H9 (cell line): ENCODE results near the gene CPNE7. TPM values are rescaled to one million over a fixed set of nuclear protein-coding genes. Genes with fewer than 3 reads are reported as not detected.

ENCODE experiments used
- DNase-seq: peaks from one replicate; pipeline ENCODE4 v3.0.0-alpha.2; 2017
- H2AFZ ChIP-seq: one replicate; pipeline ENCODE4 v1.6.1; 2013; ENCODE audit warnings: mild to moderate bottlenecking, low read length, control low read depth, moderate library complexity
- H2AK5ac ChIP-seq: 2 replicates; pipeline ENCODE4 v1.6.1; 2013; ENCODE audit warnings: low read length, control low read depth, mixed read lengths; ENCODE audit not compliant: insufficient read length
- H2BK120ac ChIP-seq: one replicate; pipeline ENCODE4 v1.6.1; 2013; ENCODE audit warnings: low read depth, mild to moderate bottlenecking, low read length, control low read depth, inconsistent platforms; ENCODE audit not compliant: poor library complexity, severe bottlenecking
- H2BK12ac ChIP-seq: 2 replicates; pipeline ENCODE4 v1.6.1; 2013; ENCODE audit warnings: low read length, control low read depth, mixed read lengths, low read depth; ENCODE audit not compliant: insufficient read length
- H2BK15ac ChIP-seq: 2 replicates; pipeline ENCODE4 v1.6.1; 2013; ENCODE audit warnings: low read depth, low read length, control low read depth
- H2BK20ac ChIP-seq: one replicate; pipeline ENCODE4 v1.6.1; 2013; ENCODE audit warnings: low read depth, mild to moderate bottlenecking, low read length, control low read depth, inconsistent platforms; ENCODE audit not compliant: poor library complexity, severe bottlenecking
- H2BK5ac ChIP-seq: 2 replicates; pipeline ENCODE4 v1.6.1; 2013; ENCODE audit warnings: low read length, control low read depth, mixed read lengths; ENCODE audit not compliant: insufficient read length
- H3K14ac ChIP-seq: 2 replicates; pipeline ENCODE4 v1.6.1; 2013; ENCODE audit warnings: low read length, control low read depth; ENCODE audit not compliant: insufficient read depth
- H3K18ac ChIP-seq: 2 replicates; pipeline ENCODE4 v1.6.1; 2013; ENCODE audit warnings: low read depth, mild to moderate bottlenecking, mixed read lengths, low read length, control low read depth; ENCODE audit not compliant: insufficient read length
- H3K23ac ChIP-seq: 2 replicates; pipeline ENCODE4 v1.6.1; 2013; ENCODE audit warnings: low read length, control low read depth, mixed read lengths, low read depth; ENCODE audit not compliant: insufficient read length
- H3K23me2 ChIP-seq: 2 replicates; pipeline ENCODE4 v1.6.1; 2013; ENCODE audit warnings: low read depth, mild to moderate bottlenecking, mixed read lengths, low read length, control low read depth; ENCODE audit not compliant: insufficient read length, poor library complexity, severe bottlenecking
- H3K27ac ChIP-seq: 2 replicates; pipeline ENCODE4 v1.5.1; 2013; ENCODE audit warnings: low read length, control low read depth, mixed read lengths, low read depth; ENCODE audit not compliant: insufficient read length
- H3K27me3 ChIP-seq: 2 replicates; pipeline ENCODE4 v1.6.1; 2013; ENCODE audit warnings: low read length, control low read depth, inconsistent platforms; ENCODE audit not compliant: insufficient read depth
- H3K4ac ChIP-seq: 2 replicates; pipeline ENCODE4 v1.6.1; 2013; ENCODE audit warnings: low read depth, mild to moderate bottlenecking, control low read depth, inconsistent platforms, low read length, moderate library complexity
- H3K4me1 ChIP-seq: 2 replicates; pipeline ENCODE4 v1.6.1; 2013; ENCODE audit warnings: low read length, control low read depth, inconsistent platforms; ENCODE audit not compliant: insufficient read depth
- H3K4me2 ChIP-seq: 2 replicates; pipeline ENCODE4 v1.6.1; 2013; ENCODE audit warnings: low read length, control low read depth, mixed read lengths; ENCODE audit not compliant: insufficient read length, insufficient read depth
- H3K56ac ChIP-seq: 2 replicates; pipeline ENCODE4 v1.6.1; 2013; ENCODE audit warnings: low read depth, mild to moderate bottlenecking, mixed read lengths, low read length, control low read depth; ENCODE audit not compliant: insufficient read length
- H3K79me1 ChIP-seq: 2 replicates; pipeline ENCODE4 v1.6.1; 2013; ENCODE audit warnings: low read depth, mild to moderate bottlenecking, moderate library complexity, low read length, control low read depth, inconsistent platforms; ENCODE audit not compliant: insufficient read depth, poor library complexity, severe bottlenecking
- H3K79me2 ChIP-seq: 2 replicates; pipeline ENCODE4 v1.6.1; 2013; ENCODE audit warnings: low read length, control low read depth, inconsistent platforms; ENCODE audit not compliant: insufficient read depth
- H3K9ac ChIP-seq: 2 replicates; pipeline ENCODE4 v1.6.1; 2013; ENCODE audit warnings: low read length, control low read depth, mixed read lengths; ENCODE audit not compliant: insufficient read length; ENCODE audit errors: extremely low read depth
- H3K9me3 ChIP-seq: one replicate; pipeline ENCODE4 v1.6.1; 2013; ENCODE audit warnings: low read depth, low read length, inconsistent platforms; ENCODE audit not compliant: control insufficient read depth
- H3T11ph ChIP-seq: one replicate; pipeline ENCODE4 v1.6.1; 2013; ENCODE audit warnings: mild to moderate bottlenecking, low read length, control low read depth, inconsistent platforms
- H4K20me1 ChIP-seq: one replicate; pipeline ENCODE4 v1.6.1; 2013; ENCODE audit not compliant: control insufficient read depth, insufficient read length, insufficient read depth
- H4K5ac ChIP-seq: 2 replicates; pipeline ENCODE4 v1.6.1; 2013; ENCODE audit warnings: low read depth, mild to moderate bottlenecking, mixed read lengths, low read length, control low read depth; ENCODE audit not compliant: insufficient read length
- H4K8ac ChIP-seq: replicated peaks from 2 replicates; pipeline ENCODE4 v1.6.1; 2013; ENCODE audit warnings: low read length, control low read depth, mixed read lengths, low read depth; ENCODE audit not compliant: insufficient read length
- H4K91ac ChIP-seq: 2 replicates; pipeline ENCODE4 v1.6.1; 2013; ENCODE audit warnings: low read depth, mild to moderate bottlenecking, moderate library complexity, mixed read lengths, low read length, control low read depth; ENCODE audit not compliant: insufficient read length
- H3K27ac Mint-ChIP-seq, 3 experiments: 2 replicates in 2 of 3; 3 replicates in 1 of 3; pipeline ENCODE4 v1.8.0; 2020 to 2021; ENCODE audit warnings: mixed read lengths in 3 of 3, mild to moderate bottlenecking in 1 of 3, moderate library complexity in 1 of 3
- H3K27me3 Mint-ChIP-seq: 2 replicates; pipeline ENCODE4 v1.8.0; 2021; ENCODE audit warnings: low read depth, mild to moderate bottlenecking, moderate library complexity, mixed read lengths
- H3K36me3 Mint-ChIP-seq, 3 experiments: 2 replicates in 2 of 3; 3 replicates in 1 of 3; pipeline ENCODE4 v1.8.0; 2020 to 2021; ENCODE audit warnings: low read depth in 3 of 3, mixed read lengths in 3 of 3; ENCODE audit not compliant: insufficient read depth in 1 of 3
- H3K4me1 Mint-ChIP-seq, 2 experiments: 2 replicates each; pipeline ENCODE4 v1.8.0; 2020; ENCODE audit warnings: mixed read lengths in 2 of 2
- H3K4me3 Mint-ChIP-seq, 2 experiments: 2 replicates in 1 of 2; 3 replicates in 1 of 2; pipeline ENCODE4 v1.8.0; 2020 to 2021; ENCODE audit warnings: mild to moderate bottlenecking in 2 of 2, mixed read lengths in 2 of 2, moderate library complexity in 1 of 2
- H3K9me3 Mint-ChIP-seq, 2 experiments: 2 replicates in 1 of 2; 3 replicates in 1 of 2; pipeline ENCODE4 v1.8.0; 2020; ENCODE audit warnings: mild to moderate bottlenecking in 2 of 2, mixed read lengths in 2 of 2, moderate library complexity in 1 of 2
- WGBS: extraction: QIAGEN DNeasy Blood & Tissue Kit; methylation state at CpG from one replicate; pipeline ENCODE4 v1.1.7; 2013; ENCODE audit warnings: missing lambda C conversion rate, low lambda C conversion rate, mixed read lengths; ENCODE audit not compliant: insufficient read length; ENCODE audit errors: extremely low coverage; 5-methylcytosine and 5-hydroxymethylcytosine counted together
- total RNA-seq: library from RNA; stranded (reverse); gene quantifications from 2 replicates; pipeline ENCODE4 v1.2.1, GENCODE V29; 2021
- TF ChIP-seq, protein P1 (sequence below): fragments of 200-600 bp; sonication (generic); conservative IDR thresholded peaks from 3 replicates; pipeline ENCODE4 v1.8.0; 2021; ENCODE audit warnings: antibody characterized with exemption, mild to moderate bottlenecking

CPNE7 gene
- total RNA-seq, 1 experiment from 2014 or later: 23.4 TPM

DNA sequence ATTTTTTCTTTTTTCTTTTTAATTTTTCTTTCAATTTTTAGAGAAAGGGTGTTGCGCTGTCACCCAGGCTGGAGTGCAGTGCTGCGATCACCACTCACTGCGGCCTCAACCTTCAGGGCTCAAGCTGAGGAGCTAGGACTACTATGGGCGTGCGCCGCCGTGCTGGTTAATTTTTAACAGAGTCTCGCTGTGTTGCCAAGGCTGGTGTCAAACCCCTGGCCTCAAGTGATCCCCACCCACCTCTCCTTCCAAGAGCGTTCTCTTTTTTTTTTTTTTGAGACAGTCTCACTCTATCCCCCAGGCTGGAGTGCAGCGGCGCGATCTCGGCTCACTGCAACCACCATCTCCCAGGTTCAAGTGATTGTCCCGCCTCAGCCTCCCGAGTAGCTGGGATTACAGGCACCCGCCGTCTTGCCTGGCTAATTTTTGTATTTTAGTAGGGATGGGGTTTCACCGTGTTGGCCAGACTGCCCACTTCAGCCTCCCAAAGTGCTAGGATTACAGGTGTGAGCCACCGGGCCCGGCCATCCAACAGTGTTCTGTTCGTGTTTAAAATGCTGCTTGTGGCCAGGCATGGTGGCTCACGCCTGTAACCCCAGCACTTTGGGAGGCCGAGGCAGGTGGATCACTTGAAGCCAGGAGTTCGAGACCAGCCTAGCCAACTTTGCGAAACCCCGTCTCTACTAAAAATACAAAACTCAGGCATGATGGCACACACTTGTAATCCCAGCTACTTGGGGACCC, 29.6 kb upstream of the CPNE7 start:
- H3K27ac Mint-ChIP-seq: no peak overlapping the region
- no CpG with 5 or more reads among the region's 26 CpGs for WGBS
- TF ChIP-seq, protein P1, sequence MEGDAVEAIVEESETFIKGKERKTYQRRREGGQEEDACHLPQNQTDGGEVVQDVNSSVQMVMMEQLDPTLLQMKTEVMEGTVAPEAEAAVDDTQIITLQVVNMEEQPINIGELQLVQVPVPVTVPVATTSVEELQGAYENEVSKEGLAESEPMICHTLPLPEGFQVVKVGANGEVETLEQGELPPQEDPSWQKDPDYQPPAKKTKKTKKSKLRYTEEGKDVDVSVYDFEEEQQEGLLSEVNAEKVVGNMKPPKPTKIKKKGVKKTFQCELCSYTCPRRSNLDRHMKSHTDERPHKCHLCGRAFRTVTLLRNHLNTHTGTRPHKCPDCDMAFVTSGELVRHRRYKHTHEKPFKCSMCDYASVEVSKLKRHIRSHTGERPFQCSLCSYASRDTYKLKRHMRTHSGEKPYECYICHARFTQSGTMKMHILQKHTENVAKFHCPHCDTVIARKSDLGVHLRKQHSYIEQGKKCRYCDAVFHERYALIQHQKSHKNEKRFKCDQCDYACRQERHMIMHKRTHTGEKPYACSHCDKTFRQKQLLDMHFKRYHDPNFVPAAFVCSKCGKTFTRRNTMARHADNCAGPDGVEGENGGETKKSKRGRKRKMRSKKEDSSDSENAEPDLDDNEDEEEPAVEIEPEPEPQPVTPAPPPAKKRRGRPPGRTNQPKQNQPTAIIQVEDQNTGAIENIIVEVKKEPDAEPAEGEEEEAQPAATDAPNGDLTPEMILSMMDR: no peak

More for the DNA sequence above, 29.6 kb upstream of the CPNE7 start:
- H3K23me2 ChIP-seq: no peaks in the 10 kb centered on the region
- H2BK12ac ChIP-seq: no peak overlapping the region
- H4K91ac ChIP-seq: no peak overlapping the region
- no peak overlapping the region for H3K4me2 ChIP-seq
- DNase-seq: no peak
- no peak overlapping the region for H2BK120ac ChIP-seq
- no peak overlapping the region for H3K18ac ChIP-seq
- no peak overlapping the region for H3K14ac ChIP-seq
- Mint-ChIP-seq H3K4me3 (no peak overlapping the region), H3K27me3 (no peaks in the 10 kb centered on the region), H3K9me3 (no peaks in the 10 kb centered on the region), H3K36me3 (peaks cover 17 to 75% (median 70%) of the 10 kb centered on the region in 3 experiments; a peak in 5 of 7 replicates), H3K4me1 (no peaks in the 10 kb centered on the region)
- H3K9ac ChIP-seq: no peak overlapping the region
- H3K56ac ChIP-seq: no peak overlapping the region
- no peak overlapping the region for H4K5ac ChIP-seq
- no peak overlapping the region for H3K27ac ChIP-seq
- no peaks in the 10 kb centered on the region for H3K79me2 ChIP-seq
- H2AK5ac ChIP-seq: no peak overlapping the region
- H3K4ac ChIP-seq: no peak overlapping the region
- H3T11ph ChIP-seq: no peak overlapping the region
- no peak overlapping the region for H2AFZ ChIP-seq
- H3K79me1 ChIP-seq: no peaks in the 10 kb centered on the region
- no peak overlapping the region for H3K23ac ChIP-seq
- H4K20me1 ChIP-seq: no peaks in the 10 kb centered on the region
- H3K9me3 ChIP-seq: no peaks in the 10 kb centered on the region
- H4K8ac ChIP-seq: no peak overlapping the region
- no peak overlapping the region for H2BK15ac ChIP-seq
- no peak overlapping the region for H2BK5ac ChIP-seq
- H3K4me1 ChIP-seq: no peaks in the 10 kb centered on the region
- no peaks in the 10 kb centered on the region for H3K27me3 ChIP-seq
- no peak overlapping the region for H2BK20ac ChIP-seq
